Stimulated activated CD4-positive, alpha-beta T cell treated with anti-CD3 and anti-CD28 coated beads, Interleukin-1b, Interleukin-23, amount 100 ng/mL, for 1 hour (primary cell): ENCODE results near the gene ANGEL2.

Source experiments
- DNase-seq, 2 donors: peaks; one replicate each; pipeline ENCODE4 v3.0.0-alpha.2; 2020; ENCODE audit warnings: low read depth in 2 of 2

ANGEL2 gene

GRCh38 chr1:212951126-212951946 lies 64.3 kb downstream of the ANGEL2 start:
- no peak for DNase-seq

DNA sequence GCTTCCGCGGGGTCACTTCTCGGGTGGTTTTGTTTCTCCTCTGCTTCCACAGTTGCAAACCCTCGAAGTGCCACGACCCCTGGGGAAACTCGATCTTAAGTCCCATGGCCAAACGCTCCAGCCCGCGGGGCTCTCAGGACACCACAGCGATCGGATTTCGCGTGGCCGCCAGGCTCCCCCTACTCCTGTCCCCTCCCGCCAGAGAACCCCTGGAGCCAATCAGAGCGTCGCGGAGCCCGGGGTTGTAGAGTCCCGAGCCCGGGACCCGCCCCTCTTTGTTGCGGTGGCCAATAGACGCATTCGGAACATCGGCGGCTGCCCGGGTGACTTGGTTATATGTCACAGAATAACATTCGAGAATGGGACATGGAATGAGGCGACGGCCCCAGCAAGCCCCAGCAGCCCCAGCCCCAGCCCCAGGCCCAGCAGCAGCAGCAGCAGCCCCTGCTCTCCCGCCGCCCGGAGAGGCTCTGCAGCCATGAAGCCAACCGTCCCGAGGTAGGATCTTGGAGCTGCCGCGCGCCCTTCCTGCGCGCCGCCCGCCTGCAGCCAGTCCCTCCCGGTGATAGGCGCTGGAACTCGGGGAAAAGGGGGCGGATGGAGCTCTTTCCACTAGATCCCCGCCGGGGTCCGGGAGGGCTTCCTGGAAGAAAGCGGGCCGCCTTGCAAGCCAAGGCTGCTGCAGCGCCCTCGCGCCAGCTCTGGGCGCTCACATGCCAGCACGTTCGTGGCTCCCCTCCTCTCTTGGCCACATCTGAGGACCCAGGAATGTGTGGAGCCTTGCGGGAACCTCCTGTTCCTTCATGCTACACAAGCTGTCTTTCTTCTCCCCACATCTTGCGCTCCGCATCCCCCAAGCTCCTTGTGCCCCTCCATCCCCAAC lies 65.2 kb downstream of the ANGEL2 start, which contains the start of gene VASH2:
VASH2 (plus strand) TSS at position 299 of the 883 bp plus-strand sequence. CDS start 1,002 bp downstream, outside the sequence.
- DNase-seq, result peak in 1 of 2 donors; percentile 54

GRCh38 chr1:212949771-212950170 lies 65.9 kb downstream of the ANGEL2 start:
- DNase-seq, result no peak

GRCh38 chr1:212946872-212947271 lies 68.8 kb downstream of the ANGEL2 start:
- no peak for DNase-seq

- no peak for DNase-seq
Measured at GRCh38 chr1:212945463-212946160, 70.1 kb downstream of the ANGEL2 start.

DNA sequence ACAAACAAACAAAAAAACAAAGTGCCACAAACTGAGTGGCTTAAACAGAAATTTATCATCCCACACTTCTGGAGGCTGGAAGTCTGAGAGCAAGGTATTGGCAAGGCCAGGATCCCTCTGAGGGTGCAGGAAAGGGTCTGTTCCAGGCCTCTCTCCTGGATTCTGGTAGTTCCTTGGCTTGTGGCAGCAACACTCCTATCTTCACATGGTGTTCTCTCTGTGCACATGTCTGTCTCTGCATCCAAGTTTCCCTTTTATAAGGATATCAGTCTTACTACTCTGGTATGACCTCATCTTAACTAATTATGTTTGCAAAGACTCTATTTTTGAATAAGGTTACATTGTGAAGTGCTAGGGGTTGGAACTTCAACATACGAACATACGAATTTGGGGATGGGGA lies 70.6 kb downstream of the ANGEL2 start:
- DNase-seq, result no peak

GRCh38 chr1:212944229-212944901 lies 71.3 kb downstream of the ANGEL2 start:
- DNase-seq, result no peak

DNA sequence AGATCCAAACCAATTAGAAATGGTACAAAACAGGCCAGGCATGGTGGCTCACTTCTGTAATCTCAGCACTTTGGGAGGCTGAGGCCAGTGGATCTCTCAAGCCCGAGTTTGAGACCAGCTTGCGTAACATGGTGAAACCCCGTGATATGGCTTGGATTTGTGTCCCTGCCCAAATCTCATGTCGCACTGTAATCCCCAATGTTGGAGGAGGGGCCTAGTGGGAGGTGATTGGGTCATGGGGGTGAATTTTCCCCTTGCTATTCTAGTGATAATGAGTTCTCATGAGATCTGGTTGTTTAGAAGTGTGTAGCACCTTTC lies 72.3 kb downstream of the ANGEL2 start:
- DNase-seq, result no peak

GRCh38 chr1:212942679-212943392 lies 72.8 kb downstream of the ANGEL2 start:
- DNase-seq, result no peak
